HG03432 (cell line): ENCODE results near the gene MAP7D3.
"Not testable (repeated sequence)": the region's sequence is repeated elsewhere in the genome, so short reads cannot be mapped to it uniquely, and the experiment has no call there.

Experiments used
- ATAC-seq: cut with Tn5 transposase; IDR thresholded peaks from one replicate; pipeline ENCODE4 v1.9.1; 2021; ENCODE audit warnings: mild to moderate bottlenecking, moderate library complexity; ENCODE audit not compliant: unreplicated experiment

The MAP7D3 gene

DNA sequence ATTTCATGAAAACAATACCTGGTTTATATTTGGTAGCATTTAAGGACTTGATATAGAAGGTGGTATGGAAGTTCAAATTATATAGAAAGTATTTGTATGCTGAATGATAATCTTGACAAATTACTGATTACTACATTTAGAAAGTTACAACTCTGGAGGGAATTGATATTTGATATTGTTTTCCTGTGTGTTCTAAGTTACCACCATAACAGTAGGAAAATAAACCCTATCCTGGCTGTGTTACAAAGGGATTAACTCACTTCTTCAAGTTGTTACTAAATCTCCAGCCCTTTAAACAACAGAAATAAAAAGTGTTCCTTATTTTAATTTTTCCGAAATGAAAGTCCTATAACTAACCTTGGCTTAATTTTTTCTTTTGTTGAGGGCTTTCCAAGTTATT, 67.3 kb downstream of the MAP7D3 start:
- ATAC-seq: no peak

- no peak for ATAC-seq
Measured at GRCh38 chrX:136183172-136183571, 68.0 kb downstream of the MAP7D3 start.

- no peak for ATAC-seq
Measured at GRCh38 chrX:136182414-136182813, 68.8 kb downstream of the MAP7D3 start.

DNA sequence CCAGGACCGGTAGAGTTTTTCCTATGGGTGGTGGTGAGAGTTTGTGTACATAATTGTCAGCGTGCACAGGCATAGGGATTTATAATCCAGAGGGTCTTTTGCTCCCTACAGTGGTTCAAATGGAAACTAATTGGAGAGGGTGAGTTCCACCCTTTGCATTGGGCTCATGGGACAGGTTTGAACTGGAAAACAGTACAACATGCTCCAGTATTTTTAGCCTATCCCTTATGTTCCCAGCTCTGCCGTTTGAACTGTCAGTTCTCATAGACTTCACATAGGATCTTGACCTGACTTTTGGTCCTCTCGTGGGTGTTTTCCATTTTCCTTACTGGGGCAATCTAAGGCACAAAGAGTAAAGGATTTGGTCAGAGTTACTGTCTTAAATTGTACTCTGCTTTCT, 72.1 kb downstream of the MAP7D3 start:
- no peak for ATAC-seq

GRCh38 chrX:136176399-136176825, 74.8 kb downstream of the MAP7D3 start:
- no peak for ATAC-seq

- no peak for ATAC-seq
Measured at GRCh38 chrX:136171420-136171819, 79.8 kb downstream of the MAP7D3 start.

- ATAC-seq: no peak
Measured at GRCh38 chrX:136170139-136170800, 80.9 kb downstream of the MAP7D3 start.

DNA sequence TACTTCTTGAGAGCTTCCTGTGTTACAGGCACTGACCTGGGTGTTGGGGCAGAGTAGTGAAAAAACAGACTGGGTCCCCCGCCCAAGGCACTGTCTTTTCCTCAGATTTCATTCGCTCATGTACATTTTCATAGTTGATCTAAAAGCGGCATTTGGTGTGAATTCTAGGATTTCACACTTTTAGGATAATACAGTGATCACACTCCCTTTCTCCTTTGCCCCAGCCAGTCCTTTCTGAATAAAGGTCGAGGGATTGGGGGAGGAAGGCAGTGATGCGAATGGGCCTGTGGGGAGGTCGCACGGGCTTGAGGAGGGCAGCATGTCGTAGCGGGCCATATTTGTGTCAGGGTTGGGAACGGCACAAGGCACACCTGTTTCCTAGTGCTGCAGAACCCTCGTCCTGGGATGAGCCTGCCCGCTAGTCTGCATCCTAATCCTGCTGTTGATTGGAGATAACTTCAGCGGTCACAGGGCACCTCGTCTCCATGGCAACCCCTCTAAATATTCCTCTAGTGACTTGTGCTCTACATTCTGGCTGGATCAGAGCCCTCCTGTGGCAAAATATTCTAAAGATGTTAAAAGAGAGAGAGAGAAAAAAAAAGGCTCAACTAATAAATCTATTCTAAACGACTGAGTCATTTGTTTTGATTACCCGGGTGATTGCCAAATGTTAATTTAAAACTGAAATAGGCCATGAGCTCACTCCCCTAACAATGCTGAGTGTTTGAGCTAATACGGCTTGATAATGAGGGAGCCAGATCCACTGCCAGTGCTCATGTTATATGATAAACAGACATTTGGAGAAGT, 82.1 kb downstream of the MAP7D3 start:
- no peak for ATAC-seq

DNA sequence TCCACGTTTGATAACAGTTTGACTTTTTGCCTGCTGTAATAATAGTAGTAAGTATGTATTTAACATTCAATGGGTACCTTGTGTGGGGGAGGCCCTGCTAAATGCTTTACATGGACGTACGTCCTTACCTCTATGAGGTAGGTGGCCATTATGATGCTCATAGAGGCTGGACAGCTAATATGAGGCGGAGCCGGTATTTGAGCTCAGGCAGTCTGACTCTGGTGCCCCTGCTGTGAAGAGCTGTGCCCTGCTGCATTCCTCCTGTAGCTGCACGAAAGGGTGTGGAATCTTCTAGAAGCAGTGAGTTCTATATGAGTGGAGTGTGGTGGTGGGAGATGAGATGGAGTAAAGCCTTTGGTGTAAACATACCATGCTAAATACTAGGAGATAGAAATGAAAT, 83.2 kb downstream of the MAP7D3 start:
- not testable (repeated sequence) for ATAC-seq

DNA sequence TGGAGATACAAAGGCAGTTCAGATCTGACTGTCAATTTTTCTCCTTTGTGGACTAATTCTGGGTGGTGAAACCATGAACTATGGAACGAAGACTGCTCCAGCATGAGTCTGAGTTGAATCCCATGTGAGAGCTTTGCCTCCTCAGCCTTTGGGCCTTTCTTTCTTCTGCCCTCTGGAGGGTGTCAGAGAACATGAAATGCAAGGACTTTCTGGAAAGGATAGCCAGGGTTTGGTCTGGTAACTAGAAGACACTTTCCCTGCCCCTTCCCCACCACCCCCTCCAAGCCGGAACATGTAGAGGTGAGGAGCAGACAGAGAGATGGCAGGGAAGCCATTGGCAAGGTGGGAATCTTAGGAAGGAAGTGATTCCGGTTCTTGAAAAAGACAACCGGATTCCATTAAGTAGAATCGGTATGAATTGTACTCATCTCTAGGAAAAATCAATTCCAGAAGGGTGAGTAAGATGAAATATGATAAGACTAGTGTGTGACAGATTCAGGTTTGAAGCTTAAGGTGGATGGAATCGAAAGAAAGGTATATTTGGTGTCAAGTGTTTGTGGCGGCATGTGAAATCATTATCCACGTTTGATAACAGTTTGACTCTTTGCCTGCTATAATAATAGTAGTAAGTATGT, 84.9 kb downstream of the MAP7D3 start:
- no peak for ATAC-seq

DNA sequence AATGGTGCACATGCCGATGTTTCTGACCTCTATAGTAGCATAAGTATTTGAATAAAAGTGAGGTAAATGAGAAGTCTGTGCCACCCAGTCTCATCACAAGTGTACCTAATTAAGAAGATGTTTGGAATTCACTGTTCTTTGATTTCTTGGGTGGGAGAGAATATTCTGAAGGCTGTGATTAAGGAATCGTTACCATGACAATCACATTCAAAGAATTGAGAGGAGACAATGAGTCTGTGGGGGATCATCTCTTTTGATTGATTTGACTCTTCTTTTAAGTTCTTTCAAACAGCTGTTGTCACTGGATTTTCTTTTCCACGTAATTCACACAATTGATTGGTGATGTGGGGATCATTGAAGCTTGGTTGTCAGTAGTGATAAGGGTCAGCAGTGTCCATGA, 85.8 kb downstream of the MAP7D3 start:
- ATAC-seq: no peak

DNA sequence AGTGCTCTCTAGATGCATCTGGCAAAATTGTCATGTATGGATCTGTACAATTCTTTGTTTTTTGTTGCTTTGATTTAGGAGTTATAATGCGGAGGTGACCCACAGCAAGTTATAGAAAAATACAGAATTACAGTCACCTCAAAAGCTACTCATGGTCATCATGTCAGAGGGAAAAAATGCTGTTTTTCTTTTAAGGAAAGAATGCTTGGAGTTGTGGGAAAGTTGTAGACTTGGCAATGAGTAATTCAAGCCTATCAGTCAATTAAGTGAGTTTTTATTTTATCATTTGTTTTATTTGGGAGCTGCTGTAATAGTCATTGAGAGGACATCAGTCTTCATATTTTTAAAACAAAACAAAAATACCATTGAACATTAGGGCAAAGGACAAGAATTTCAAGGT, 87.5 kb downstream of the MAP7D3 start:
- no peak for ATAC-seq
